ENCODE data around the gene UGGT2.
"Not testable (repeated sequence)": the region's sequence is repeated elsewhere in the genome, so short reads cannot be mapped to it uniquely, and the experiment has no call there.

The UGGT2 gene

DNA sequence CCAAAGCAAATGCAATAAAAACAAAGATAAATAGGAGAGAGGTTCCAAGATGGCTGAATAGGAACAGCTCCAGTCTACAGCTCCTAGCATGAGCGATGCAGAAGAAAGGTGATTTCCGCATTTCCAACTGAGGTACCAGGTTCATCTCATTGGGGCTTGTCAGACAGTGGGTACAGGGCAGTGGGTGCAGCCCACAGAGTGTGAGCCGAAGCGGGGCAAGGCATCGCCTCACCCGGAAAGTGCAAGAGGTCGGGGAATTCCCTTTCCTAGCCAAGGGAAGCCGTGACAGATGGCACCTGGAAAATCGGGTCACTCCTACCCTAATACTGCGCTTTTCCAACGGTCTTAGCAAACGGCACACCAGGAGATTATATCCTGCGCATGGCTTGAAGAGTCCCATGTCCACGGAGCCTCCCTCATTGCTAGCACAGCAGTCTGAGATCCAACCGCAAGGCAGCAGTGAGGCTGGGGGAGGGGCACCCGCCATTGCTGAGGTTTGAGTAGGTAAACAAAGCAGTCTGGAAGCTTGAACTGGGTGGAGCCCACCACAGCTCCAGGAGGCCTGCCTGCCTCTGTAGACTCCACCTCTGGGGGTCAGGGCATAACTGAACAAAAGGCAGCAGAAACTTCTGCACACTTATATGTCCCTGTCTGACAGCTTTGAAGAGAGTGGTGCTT is 6.6 kb downstream of the UGGT2 start:
- DNase-seq (ENCODE audit: low read depth in 3 of 3): not testable (repeated sequence)

DNA sequence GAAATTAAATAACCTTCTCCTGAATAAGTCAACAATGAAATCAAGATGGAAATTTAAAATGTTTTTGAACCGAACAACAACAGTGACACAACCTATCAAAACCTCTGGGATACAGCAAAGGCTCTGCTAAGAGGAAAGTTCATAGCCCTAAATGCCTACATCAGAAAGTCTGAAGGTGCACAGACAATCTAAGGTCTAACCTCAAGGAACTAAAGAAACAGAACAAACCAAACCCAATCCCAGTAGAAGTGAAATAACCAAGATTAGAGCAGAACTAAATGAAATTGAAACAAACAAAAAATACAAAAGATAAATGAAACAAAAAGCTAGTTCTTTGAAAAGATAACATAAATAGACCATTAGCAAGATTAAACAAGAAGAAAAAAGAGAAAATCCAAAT is 9.0 kb downstream of the UGGT2 start:
- DNase-seq (ENCODE audit: low read depth in 3 of 3): no peak

DNA sequence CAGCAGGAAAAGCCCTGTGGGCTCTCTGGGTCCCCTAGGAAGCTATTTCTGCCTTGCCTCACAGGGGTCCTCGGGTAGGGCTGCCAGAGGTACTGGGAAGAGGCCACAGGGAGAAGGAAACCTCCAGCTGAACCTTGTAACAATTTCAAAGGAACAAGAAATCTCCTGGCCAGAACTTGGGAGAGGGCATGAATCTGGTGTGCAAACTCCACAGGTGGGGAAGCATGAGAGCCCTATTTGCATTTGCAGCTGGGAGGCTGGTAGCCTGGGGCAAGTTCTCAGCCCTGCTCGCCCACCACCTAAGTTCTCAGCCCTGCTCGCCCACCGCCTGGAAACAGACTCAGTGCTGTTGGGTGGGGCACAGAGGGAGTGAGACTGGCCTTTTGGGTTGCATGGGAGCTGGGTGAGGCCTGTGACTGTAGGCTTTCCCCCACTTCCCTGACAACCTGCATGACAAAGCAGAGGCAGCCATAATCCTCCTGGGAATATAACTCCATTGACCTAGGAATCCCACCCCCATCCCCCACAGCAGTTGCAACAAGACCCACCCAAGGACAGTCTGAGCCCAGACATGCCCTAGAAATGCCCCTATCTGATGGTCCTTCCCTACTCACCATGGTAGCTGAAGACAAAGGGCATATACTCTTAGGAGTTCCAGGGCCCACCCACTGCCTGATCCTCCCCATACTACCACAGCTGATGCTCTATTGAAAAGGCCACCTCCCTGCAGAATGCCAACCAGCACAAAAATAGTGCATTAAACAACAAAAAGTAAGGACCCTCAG is 11.7 kb downstream of the UGGT2 start:
- DNase-seq (ENCODE audit: low read depth in 3 of 3): no peak

DNA sequence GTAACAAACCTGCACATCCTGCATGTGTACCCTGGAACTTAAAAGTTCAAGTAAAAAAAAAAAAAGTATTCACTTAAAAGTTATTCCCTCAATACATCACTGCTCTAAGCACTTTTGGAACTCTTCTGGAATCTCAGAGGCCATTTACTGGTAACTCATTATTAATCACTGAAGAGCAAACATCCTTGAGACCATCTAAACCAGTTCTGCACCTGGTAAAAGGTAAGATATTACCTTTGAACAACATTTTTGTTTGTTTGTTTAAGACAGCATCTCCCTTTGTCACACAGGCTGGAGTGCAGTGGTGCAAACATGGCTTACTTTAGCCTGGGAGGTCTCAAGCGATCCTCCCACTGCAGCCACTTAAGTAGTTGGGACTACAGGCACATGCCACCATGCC is 16.7 kb downstream of the UGGT2 start:
- no peak for DNase-seq (ENCODE audit: low read depth in 3 of 3)

DNA sequence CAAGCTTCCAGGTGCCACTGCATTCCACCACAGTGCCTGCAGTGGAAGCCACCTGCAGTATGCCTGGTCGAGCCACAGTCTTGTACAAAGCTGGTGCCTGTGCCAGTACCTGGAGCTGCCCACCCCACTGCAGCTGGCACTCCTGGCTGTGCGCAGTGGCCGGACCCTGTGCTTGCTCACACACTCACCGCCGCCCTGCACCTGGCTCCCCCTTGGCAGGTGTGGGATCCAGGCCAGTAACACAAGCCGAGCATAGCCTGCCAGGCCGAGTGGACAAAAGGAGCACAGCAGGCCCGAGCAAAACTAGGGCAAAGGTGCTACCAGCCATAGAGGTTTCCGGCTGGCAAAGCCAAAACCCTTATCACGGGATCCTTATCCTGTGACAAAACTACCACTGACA is 18.5 kb downstream of the UGGT2 start:
- DNase-seq (ENCODE audit: low read depth in 3 of 3): no peak

DNA sequence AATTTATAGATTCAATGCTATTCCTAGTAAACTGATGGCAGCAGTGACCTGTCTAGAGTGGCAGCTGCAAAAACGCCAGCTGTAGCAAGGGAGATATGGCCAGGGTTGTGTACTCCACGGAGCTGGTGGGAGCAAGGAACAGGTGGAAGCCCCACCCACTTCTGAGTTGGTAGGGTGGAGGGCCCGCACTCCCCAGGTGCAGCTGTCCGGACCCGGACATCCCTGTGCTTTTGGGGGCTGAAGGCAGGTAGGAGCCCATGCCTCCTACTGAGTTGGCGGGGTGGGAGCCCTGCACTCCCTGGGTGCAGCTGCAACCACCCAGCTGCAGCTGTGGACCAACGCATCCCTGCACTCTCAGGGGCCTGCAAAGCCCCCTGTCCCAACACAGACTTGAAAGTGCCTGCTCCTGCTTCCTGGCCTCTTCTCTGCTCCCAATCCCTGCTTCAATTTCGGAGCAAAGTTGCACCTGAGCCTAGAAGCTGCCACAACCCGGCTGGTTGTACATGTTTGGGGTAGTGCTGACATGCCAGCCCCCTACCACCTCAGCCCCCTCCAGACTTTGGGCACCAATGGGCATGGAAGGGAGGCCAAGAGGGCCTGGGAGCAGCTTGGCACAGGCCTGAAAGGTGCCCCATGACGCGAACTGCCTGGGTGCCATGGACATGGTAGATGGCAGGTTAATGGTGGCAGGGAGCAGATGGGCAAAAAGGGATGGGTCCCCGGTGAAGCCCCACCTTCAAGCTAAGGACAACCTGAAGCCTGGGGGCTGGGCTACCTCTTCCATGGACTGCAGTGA is 19.8 kb downstream of the UGGT2 start:
- no peak for DNase-seq (ENCODE audit: low read depth in 3 of 3)

DNA sequence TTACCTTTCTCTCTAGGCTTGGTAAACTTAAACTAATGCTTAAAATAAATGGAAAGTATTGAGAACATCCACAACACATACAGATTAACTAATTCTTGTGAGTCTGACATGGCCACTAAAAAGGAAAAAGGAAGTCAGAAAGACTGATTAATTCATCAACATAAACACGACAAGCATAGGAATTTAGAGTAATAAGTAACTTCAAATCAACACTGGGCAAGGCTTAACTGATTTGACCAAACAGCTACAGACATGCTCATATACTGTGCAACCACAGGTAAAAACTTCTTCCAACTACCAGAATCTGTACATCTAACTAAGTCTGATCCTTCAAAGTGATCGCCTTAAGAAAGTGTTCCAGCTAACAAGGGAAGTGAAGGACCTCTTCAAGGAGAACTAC is 20.5 kb downstream of the UGGT2 start:
- DNase-seq (ENCODE audit: low read depth in 3 of 3): no peak

DNA sequence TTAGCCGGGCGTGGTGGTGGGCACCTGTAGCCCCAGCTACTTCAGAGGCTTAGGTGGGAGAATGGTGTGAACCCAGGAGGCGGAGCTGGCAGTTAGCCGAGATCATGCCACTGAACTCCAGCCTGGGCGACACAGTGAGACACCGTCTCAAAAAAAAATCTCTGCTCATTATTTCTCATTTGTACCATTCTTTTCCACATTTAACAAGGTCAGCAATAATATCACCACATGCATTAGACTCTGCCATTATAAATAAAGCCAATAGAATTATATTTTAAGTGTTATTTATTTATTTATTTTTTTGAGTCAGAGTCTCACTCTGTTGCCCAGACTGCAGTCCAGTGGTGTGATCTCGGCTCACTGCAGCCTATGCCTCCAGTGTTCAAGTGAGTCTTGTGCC is 24.2 kb downstream of the UGGT2 start:
- DNase-seq (ENCODE audit: low read depth in 3 of 3): no peak

DNA sequence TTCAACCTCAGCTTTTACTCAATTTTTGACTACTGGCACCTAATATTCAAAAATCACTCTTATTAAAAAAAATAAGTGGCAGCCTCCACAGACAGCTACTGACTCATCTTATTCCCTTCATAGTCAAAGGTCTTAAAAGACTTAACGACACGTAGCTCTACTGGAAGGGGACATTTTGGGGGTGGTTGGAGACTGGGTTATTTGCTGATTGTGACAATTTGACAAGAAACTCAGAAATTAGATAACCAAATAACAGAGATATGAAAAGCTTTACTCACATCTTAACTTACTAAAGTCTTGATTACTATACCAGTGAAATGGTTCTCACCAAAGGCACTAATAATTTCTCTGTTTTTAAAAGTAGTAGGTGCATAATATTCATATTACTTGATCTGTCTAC is 25.7 kb downstream of the UGGT2 start:
- no peak for DNase-seq (ENCODE audit: low read depth in 3 of 3)

DNA sequence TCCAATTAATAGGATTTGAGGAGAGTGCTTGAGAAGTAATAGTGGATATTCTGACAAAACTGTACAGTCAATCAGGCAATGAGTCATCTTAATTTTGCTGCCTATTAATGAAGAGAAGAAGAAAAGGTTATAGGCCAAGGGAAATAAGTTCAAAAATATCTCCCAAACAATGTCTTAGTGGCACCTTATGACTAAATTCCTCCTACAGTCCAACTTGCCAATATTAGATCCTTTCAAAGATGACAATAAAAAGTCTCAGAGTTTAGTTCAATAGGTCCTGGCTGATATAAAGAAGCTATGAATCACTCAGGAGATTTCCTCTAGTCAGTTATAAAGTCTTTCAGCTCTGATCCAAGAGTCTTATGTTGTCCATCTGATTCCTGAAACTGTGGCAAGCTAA is 27.9 kb downstream of the UGGT2 start:
- DNase-seq (ENCODE audit: low read depth in 3 of 3): no peak

DNA sequence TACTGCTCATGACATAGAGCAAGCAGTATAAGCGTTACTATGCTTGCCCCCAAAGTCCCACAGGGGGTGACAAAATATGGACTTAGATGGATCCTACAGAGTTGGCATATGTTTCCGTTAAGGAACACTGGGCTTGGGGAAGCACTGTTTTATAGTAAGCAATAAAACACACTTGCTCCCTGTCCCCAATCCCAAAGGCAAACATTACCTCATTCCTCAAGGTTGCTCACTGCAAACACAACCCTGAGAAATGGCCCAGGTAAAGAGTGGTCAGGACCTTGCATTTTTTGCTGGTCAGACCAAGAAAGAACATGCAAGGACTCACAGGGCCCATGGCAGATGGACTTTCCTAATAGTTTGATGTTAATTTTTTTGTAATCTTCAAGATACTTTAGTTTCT is 32.3 kb downstream of the UGGT2 start:
- DNase-seq (ENCODE audit: low read depth in 3 of 3): no peak

DNA sequence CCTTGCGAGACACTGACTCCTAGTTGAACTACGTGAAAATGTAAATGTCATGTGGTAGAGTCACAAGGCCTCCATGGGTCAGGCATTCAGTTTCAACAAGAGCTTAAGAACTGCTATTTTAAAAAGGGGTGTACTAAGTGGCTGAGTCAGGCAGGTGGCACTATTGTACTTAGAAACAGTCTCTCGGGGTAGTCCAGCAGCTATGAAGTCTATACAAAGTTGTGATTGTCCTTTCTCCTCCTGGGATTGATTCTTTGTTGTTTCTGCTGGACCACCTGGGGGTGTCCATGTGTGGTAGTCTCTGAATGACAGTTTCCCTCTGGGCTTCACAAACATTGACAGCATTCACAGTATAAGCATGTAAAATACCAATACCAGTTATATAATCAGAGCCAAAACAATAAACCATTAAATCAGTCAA is 33.0 kb downstream of the UGGT2 start:
- DNase-seq (ENCODE audit: low read depth in 3 of 3): no peak

DNA sequence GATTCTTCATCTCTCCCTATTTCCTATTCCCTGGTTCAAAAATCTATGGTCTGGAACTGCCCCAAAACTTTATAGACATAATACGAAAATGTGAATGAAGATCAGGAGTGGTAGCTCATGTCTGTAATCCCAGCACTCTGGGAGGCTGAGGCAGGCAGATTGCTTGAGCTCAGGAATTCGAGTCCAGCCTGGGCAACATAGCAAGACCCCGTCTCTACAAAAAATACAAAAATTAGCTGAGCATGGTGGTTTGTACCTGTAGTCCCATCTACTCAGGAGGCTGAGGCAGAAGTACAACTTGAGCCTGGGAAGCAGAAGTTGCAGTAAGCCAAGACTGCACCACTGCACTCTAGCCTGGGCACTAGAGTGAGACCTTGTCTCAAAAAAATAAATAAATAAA is 35.1 kb downstream of the UGGT2 start:
- DNase-seq (ENCODE audit: low read depth in 3 of 3): no peak

DNA sequence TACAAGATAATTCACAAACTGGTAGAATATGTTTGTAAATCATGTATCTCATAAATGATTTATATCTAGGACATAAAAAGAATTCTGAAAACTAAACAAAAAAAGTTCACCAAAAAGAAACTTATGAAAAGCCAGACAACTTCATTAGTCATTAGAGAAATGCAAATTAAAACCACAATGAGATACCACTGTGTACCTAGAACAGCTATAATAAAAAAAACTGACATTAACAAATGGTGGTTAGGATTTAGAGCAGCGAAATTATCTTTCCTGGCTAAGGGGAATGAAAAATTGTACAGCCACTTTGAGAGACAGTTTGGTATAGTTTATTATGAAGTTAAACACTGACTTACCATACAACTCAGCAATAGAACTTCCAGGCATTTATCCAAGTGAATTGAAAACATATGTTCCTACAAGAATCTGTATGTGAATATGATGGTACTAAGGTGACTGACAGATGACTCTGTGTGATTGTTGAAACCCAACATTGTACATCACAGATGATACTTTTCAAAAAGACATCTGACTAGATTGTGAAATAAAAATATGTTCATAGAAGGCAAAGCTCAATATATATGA is 41.8 kb downstream of the UGGT2 start:
- DNase-seq (ENCODE audit: low read depth in 3 of 3): no peak

DNA sequence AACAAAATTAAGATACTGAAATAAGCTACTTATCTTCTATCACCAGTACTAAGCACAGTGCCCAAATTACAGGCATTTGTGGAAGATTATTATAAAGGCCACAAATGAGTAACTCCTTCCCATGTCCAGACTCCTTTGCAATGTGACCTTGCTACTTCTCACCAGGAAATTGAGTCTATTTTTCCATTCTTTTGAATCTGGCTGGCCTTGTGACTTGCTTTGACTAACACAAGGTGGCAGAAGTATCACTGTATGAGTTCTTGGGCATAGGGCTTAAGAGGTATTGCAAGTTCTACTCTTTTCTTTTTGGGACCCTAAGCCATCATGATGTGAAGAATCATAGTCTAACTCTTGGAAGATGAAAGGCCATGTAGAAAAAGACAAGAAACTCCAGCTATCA is 49.9 kb downstream of the UGGT2 start:
- DNase-seq (ENCODE audit: low read depth in 3 of 3): no peak

DNA sequence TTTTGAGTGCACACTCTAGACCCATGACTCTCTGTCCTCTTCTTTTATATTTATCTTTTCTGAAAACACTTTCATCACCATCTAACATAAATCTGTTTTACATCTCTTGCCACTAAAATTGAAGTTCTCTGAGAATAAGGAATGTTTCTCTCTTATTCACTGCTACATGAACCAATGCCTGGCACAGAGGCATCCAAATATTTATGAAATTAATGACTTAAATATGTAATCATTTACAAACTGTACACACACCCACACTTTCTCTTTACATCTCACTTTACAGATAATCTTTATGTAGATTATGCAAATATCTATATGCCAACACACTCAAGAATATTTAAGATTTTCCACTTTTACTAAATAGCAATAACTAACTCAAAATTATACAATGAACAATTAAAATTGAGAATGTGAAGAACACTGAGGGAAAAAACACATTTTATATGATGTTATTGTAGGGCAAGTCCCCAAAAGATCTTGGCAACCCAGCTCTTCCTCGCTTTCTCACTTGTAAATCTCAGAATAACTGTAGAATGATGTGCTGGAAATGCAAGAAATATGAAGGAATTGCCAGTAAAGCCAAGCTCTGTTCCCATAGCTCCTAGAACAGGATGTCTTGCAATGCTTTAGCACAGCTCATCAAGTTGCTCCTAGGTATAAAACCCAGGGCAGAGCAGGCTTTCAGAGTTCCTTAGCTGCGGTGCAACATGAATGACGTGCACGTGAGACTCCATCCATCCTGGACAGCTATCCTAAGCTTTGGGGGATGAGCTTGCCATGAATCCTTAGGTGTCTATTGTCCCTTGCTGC is 50.7 kb downstream of the UGGT2 start:
- DNase-seq (ENCODE audit: low read depth in 3 of 3): no peak

DNA sequence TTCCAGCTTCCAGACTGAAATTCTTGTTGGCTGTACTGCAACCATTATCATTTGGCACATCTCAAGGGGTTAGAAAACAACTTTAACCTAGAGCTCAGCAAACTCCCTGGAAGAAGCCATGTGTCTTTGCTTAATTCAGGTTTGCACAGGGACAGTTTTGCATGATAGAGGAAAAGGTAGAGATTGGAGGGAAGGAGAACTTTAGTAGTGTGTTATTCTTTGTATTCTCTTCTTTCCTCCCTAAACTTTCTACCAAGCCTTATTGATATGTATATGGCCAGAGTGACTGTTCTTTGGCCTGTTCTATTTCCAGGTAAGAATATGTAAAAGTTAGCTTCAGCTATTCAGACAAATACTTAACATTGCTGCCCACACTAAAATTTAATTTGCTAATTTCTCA is 53.1 kb downstream of the UGGT2 start:
- no peak for DNase-seq (ENCODE audit: low read depth in 3 of 3)

DNA sequence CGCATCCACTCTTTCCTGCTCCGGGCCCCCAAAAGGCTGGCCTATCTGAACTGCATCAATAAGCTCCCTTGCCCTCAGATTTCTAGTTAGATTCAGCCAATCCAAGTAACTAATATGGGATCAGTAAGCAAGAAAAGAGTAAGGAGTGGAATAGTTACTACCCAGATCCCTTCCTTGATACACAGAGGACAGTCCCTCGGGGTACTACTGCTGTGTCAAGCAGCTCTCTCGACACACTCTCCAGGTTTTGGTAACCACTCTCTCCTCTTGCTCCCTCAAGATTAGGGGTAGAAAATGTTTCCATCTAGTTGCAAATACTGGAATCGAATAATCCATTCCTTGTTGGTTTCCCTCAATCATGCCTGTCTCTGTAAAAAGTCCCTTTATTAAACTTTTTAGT is 65.4 kb downstream of the UGGT2 start:
- no peak for DNase-seq (ENCODE audit: low read depth in 3 of 3)

DNA sequence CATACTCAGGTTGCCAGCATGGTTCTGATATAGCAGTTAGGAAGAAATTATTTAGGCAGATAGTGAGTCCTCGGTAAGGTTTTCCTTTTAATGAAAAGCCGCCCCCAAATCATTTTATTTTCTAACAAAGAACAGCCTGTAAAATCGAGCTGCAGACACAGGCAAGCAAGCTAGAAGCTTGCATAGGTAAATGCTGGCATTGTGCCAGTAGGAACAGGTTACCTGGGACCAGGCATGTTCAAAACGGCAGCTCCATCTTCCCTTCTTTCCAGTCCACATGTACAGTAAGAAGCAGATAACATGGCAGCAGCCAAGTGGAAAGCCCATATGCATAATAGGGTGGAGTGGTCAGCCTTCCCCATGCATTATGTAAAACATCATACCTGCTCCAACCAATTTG is 71.1 kb downstream of the UGGT2 start:
- DNase-seq (ENCODE audit: low read depth in 3 of 3): no peak

DNA sequence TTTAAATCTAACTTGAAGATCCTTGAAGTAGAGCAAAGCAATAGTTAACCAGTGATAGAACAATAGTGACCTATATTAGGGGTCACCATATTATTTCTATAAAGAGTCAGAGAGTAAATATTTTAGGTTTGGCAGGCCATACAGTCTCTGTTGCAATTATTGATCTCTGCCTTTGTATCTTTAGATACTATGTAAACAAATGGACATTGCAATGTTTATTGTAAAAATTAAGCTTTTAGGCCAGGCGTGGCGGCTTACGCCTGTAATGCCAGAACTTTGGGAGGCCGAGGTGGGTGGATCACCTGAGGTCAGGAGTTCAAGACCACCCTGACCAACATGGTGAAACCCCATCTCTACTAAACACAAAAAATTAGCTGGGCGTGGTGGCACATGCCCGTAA is 80.5 kb downstream of the UGGT2 start:
- DNase-seq (ENCODE audit: low read depth in 3 of 3): not testable (repeated sequence)

DNA sequence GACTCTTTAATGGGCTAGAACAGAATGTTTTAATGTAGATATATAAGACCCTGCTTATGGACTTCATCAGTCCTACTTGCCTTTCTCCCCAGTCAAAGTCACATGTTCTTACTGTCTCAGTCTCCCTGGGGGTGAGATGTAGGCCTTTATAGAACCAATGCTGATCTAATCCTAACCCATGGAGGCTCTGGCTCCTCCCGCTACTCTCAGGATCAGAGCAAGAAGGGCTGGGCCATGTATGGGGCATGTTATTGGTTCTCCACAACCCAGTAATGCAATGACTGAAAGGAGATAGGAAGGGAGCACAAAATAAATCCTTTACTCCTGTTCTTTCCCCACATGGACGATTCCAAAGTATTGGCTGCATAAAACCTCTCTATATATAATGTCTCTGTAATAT is 82.3 kb downstream of the UGGT2 start:
- DNase-seq (ENCODE audit: low read depth in 3 of 3): no peak

DNA sequence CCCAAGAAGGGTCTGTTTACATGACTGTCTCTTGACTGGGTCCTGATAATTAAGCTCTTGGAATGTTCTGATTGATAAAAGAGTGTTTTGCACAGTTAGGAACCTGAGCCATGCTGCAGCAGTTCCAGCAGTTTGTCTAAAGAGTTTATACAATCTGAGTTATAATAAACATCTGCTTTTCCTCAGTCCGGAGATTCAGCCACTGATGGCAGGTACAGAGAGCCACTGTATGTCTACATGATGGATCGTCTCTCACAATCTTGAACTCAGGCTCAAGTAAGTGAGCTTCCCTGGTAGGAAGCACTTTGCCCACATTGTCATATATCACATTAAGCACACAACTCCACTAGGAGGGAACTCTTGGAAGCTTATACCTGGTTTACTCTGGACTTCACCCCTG is 84.3 kb downstream of the UGGT2 start:
- DNase-seq (ENCODE audit: low read depth in 3 of 3): no peak

Data from stimulated activated CD4-positive, alpha-beta T cell treated with anti-CD3 and anti-CD28 coated beads, TNF-alpha, amount 100 ng/mL, for 48 hours (primary cell).